HFFc6 (cell line): ENCODE results near the gene TYK2. TPM values are rescaled to one million over a fixed set of nuclear protein-coding genes. Genes with fewer than 3 reads are reported as not detected.
A peak's percentile ranks its signal among the peaks of the same experiment; 100 is the strongest.

ENCODE experiments used
- DNase-seq: peaks from one replicate; pipeline ENCODE4 v3.0.0-alpha.2; 2018
- H3K27ac Mint-ChIP-seq: 2 replicates; pipeline ENCODE4 v1.8.0; 2020; ENCODE audit warnings: mild to moderate bottlenecking, mixed read lengths
- H3K27me3 Mint-ChIP-seq: 2 replicates; pipeline ENCODE4 v1.8.0; 2021; ENCODE audit warnings: mild to moderate bottlenecking, moderate library complexity, mixed read lengths; ENCODE audit not compliant: insufficient read depth
- H3K36me3 Mint-ChIP-seq: 2 replicates; pipeline ENCODE4 v1.8.0; 2021; ENCODE audit warnings: low read depth, mixed read lengths
- H3K4me1 Mint-ChIP-seq: 2 replicates; pipeline ENCODE4 v1.8.0; 2020; ENCODE audit warnings: low read depth, mixed read lengths
- H3K4me3 Mint-ChIP-seq: 2 replicates; pipeline ENCODE4 v1.8.0; 2020; ENCODE audit warnings: mild to moderate bottlenecking, moderate library complexity, mixed read lengths
- H3K9me3 Mint-ChIP-seq: 2 replicates; pipeline ENCODE4 v1.8.0; 2020; ENCODE audit warnings: mild to moderate bottlenecking, mixed read lengths
- CTCF ChIP-seq: fragments of 200-600 bp; sonication (generic); IDR thresholded peaks from 2 replicates; pipeline ENCODE4 v1.5.0; 2021; ENCODE audit warnings: antibody characterized with exemption, mild to moderate bottlenecking
- total RNA-seq, 6 experiments: library from RNA; stranded (reverse); fragmentation: NEBNext Ultra II Directional; extraction: Animal tissue kit (Norgen Biotek cat#: 25700); gene quantifications; 2 replicates in 1 of 6; 3 replicates in 5 of 6; pipeline ENCODE4 v1.2.3, GENCODE V29; 2021

TYK2 gene
- total RNA-seq, 6 experiments from 2014 or later = 67.9 to 82.3 (median 78.5) TPM

DNA sequence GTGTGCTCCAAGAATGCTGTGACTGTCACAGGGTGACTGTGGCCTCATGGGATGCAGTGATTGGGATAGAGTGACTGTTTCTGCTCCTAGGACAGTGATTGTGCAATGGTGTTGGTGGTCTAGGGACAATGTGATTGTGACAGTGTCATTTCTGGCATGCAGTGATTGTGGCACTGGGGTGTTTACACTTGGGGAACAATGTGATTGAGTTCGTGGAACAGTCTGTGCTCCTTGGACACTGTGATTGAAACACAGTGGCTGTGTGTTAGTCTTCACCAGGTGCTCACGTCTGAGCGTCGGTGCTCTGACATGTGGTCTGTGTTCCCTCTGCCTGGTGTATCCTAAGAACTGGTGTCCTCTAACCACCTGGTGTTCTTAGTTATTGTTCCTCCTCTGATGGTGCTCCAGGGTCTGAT is 41.7 kb upstream of the TYK2 start:
- H3K4me1 Mint-ChIP-seq = peaks cover 48% of the 10 kb centered on the region
- TF ChIP-seq CTCF = no peak
- no peaks in the 10 kb centered on the region for H3K36me3 Mint-ChIP-seq
- DNase-seq = no peak
- H3K27ac Mint-ChIP-seq = no peak overlapping the region
- H3K4me3 Mint-ChIP-seq = peak overlapping the region; percentile 4; the same call in 1 of the 2 replicates
- peaks cover 7% of the 10 kb centered on the region for H3K27me3 Mint-ChIP-seq
- H3K9me3 Mint-ChIP-seq = no peaks in the 10 kb centered on the region

DNA sequence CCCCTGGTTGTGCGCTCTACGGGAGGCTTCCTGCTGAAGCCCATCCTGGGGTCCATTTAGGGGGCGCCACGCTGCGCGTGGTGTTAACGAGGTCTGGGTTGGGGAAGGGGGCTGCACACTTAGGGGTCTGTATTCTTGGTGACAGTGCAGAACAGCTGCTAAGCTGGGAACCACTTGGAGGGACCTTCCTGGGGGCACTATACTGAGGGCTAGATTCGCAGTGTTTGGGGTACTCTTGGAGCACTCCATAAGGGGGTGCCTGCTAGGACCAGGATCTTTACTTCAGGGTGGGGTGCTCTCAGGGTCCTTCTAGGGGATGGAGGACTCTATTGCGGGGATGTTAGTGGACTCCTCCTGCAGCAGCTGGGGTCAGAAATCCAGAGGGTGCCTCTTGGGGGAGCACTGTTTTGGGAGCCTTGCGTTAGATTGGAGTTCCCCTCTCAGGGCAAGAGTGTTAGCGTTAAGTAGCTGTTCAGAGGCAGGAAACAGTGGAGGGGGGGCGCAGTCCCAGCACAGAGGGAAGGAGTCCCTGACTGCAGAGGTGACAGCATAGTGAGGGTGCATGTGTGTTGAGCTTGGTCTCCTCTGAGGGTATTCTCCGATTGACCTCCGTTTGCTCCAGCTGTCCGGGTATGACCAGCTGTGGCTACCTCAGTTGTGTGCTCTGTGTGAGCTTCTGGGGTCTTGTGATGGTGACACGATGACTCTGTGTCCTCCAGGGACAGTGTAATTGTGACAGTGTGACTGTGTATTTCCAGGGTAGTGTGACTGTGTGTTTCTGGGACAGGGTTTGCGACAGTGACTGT is 41.1 kb upstream of the TYK2 start:
- DNase-seq = no peak
- peak overlapping the region; percentile 64 for H3K4me3 Mint-ChIP-seq
- peak; percentile 41 for TF ChIP-seq CTCF
- H3K27ac Mint-ChIP-seq = no peak overlapping the region
- no peaks in the 10 kb centered on the region for H3K9me3 Mint-ChIP-seq
- H3K27me3 Mint-ChIP-seq = peaks cover 10% of the 10 kb centered on the region
- peaks cover 48% of the 10 kb centered on the region for H3K4me1 Mint-ChIP-seq
- H3K36me3 Mint-ChIP-seq = no peaks in the 10 kb centered on the region

- DNase-seq = peak; percentile 24
- Mint-ChIP-seq H3K4me3 (peak within 1 kb of the TSS; percentile 85), H3K27ac (peak within 1 kb of the TSS; percentile 65), H3K9me3 (no peaks in the 10 kb centered on the region), H3K27me3 (peaks cover 10% of the 10 kb centered on the region), H3K4me1 (peaks cover 54% of the 10 kb centered on the region), H3K36me3 (no peaks in the 10 kb centered on the region)
- peak; percentile 78 for TF ChIP-seq CTCF
Observed at GRCh38 chr19:10420444-10421239, 40.3 kb upstream of the TYK2 start, which contains the start of gene PDE4A. PDE4A (plus strand) TSS chr19:10420538; CDS start chr19:10420765, 227 bp downstream.

DNA sequence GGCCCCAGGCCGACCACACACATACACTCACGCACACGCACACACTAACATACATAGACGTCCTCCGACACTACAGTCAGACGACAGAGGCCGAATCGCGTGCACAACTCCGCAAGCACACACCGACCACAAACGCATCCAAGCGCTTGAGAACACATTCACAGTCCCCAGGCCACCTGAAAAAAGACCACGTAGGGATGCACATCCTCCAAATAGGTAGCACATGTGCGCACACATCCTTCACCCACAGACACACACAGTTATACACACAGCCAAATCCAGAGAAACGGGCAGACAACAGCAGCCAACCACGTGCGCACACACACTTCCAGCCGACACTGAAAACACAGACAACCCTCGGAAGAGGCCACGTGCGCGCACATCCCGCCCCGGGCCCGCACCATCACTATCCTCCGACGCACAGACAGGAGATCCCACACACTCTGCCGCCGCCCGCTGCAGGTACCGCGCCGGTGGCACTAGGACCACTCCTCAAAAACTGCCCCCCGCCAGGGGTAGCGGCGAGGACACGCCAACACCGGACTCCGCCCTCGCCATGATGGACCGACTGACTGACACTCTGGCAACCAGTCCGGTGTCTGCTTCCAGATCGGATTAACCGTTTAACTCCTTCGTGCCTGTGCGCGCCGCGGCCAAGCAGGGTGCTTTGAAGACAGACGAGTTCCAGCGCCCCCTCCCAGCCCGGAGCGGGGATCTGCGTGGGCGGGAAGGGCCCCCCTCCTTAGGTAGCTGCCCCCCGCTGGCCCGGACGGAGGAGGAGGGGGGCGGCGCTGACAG is 39.5 kb upstream of the TYK2 start:
- TF ChIP-seq CTCF = no peak
- peak; percentile 66 for DNase-seq
- peaks cover 47% of the 10 kb centered on the region for H3K4me1 Mint-ChIP-seq
- peaks cover 9% of the 10 kb centered on the region for H3K27me3 Mint-ChIP-seq
- H3K36me3 Mint-ChIP-seq = no peaks in the 10 kb centered on the region
- H3K4me3 Mint-ChIP-seq = peak overlapping the region; percentile 85
- H3K27ac Mint-ChIP-seq = peak overlapping the region; percentile 65
- no peaks in the 10 kb centered on the region for H3K9me3 Mint-ChIP-seq

GRCh38 chr19:10419200-10419645 is 38.9 kb upstream of the TYK2 start:
- DNase-seq = no peak
- peak overlapping the region; percentile 65 for H3K27ac Mint-ChIP-seq
- H3K4me1 Mint-ChIP-seq = peaks cover 44% of the 10 kb centered on the region
- peaks cover 8% of the 10 kb centered on the region for H3K27me3 Mint-ChIP-seq
- no peaks in the 10 kb centered on the region for H3K36me3 Mint-ChIP-seq
- no peaks in the 10 kb centered on the region for H3K9me3 Mint-ChIP-seq
- no peak for TF ChIP-seq CTCF
- peak overlapping the region; percentile 85 for H3K4me3 Mint-ChIP-seq
